CD4-positive, alpha-beta T cell (primary cell): ENCODE results near the gene FBXL16. TPM values are rescaled to one million over a fixed set of nuclear protein-coding genes. Genes with fewer than 3 reads are reported as not detected.

Experiments used
- ATAC-seq: fragments of 200-7000 bp; cut with Tn5 transposase; one replicate; pipeline ENCODE4 v1.10.0; 2022; ENCODE audit warnings: mild to moderate bottlenecking; ENCODE audit not compliant: poor library complexity
- CTCF ChIA-PET: fragments of 350-600 bp; sonication (Branson Sonifier 250); formaldehyde crosslinking; loops from one replicate; lab custom pipeline; 2021; ENCODE audit warnings: antibody characterized with exemption, inconsistent platforms; lab: Charles Lee
- POLR2A ChIA-PET: fragments of 350-600 bp; sonication (Branson Sonifier 250); formaldehyde crosslinking; loops from one replicate; lab custom pipeline; 2021; ENCODE audit warnings: antibody characterized with exemption, inconsistent platforms; lab: Charles Lee
- DNase-seq, 14 experiments: peaks; one replicate each; pipeline ENCODE4 v3.0.0-alpha.2; 2013 to 2020; ENCODE audit warnings: mixed read lengths in 2 of 14
- H3K27ac ChIP-seq, 2 donors: one replicate each; pipeline versions ENCODE4 v1.5.1 to v1.7.0; 2013; ENCODE audit warnings: low read length in 2 of 2, low read depth in 1 of 2, mild to moderate bottlenecking in 1 of 2
- H3K27me3 ChIP-seq, 2 experiments: 1 replicate in 1 of 2; 2 replicates in 1 of 2; pipeline versions ENCODE4 v1.6.1 to v1.7.0; 2013; ENCODE audit warnings: low read length in 2 of 2, control low read depth in 1 of 2, mild to moderate bottlenecking in 1 of 2, moderate library complexity in 1 of 2; ENCODE audit not compliant: insufficient read depth in 2 of 2, control insufficient read depth in 1 of 2
- H3K36me3 ChIP-seq: one replicate; pipeline ENCODE4 v1.6.1; 2013; ENCODE audit warnings: low read length, control low read depth; ENCODE audit not compliant: insufficient read depth
- H3K4me1 ChIP-seq: one replicate; pipeline ENCODE4 v1.6.1; 2013; ENCODE audit warnings: low read length, control low read depth; ENCODE audit not compliant: insufficient read depth
- H3K4me3 ChIP-seq: one replicate; pipeline ENCODE4 v1.5.1; 2013; ENCODE audit warnings: mild to moderate bottlenecking, low read length, moderate library complexity
- H3K9me3 ChIP-seq, 2 experiments: 1 replicate in 1 of 2; 2 replicates in 1 of 2; pipeline versions ENCODE4 v1.6.1 to v1.7.0; 2013; ENCODE audit warnings: low read length in 2 of 2, mild to moderate bottlenecking in 2 of 2, control low read depth in 1 of 2, moderate library complexity in 1 of 2; ENCODE audit not compliant: control insufficient read depth in 1 of 2, insufficient read depth in 1 of 2
- H3K27ac Mint-ChIP-seq: one replicate; pipeline ENCODE4 v1.8.0; 2020; ENCODE audit warnings: mixed read lengths
- H3K27me3 Mint-ChIP-seq: one replicate; pipeline ENCODE4 v1.8.0; 2021; ENCODE audit warnings: mixed read lengths
- H3K36me3 Mint-ChIP-seq: one replicate; pipeline ENCODE4 v1.8.0; 2021; ENCODE audit warnings: low read depth, mixed read lengths
- H3K4me1 Mint-ChIP-seq: one replicate; pipeline ENCODE4 v1.8.0; 2021; ENCODE audit warnings: low read depth, mixed read lengths
- H3K4me3 Mint-ChIP-seq: one replicate; pipeline ENCODE4 v1.8.0; 2020; ENCODE audit warnings: mild to moderate bottlenecking, mixed read lengths
- H3K9me3 Mint-ChIP-seq: one replicate; pipeline ENCODE4 v1.8.0; 2020; ENCODE audit warnings: mixed read lengths
- intact Hi-C, 2 experiments: fragments of 100-400 bp; cut with DNase I in 1 of 2; cut with micrococcal nuclease in 1 of 2; formaldehyde crosslinking; loops; one replicate each; pipeline versions ENCODE4 v1.15.1 to v1.9.0; 2023 to 2025; cut with DNase I, micrococcal nuclease
- total RNA-seq, 174 experiments: library from RNA in 2 of 174; stranded (reverse) in 2 of 174; gene quantifications; one replicate each; pipeline ENCODE4 v1.2.3 and lab custom pipeline; 2021 to 2026
- TF ChIP-seq, protein P1 (sequence below): fragments of 200-600 bp; IDR thresholded peaks from one replicate; pipeline ENCODE4 v1.8.0; 2022; ENCODE audit warnings: antibody characterized with exemption, mild to moderate bottlenecking

Gene FBXL16
- total RNA-seq, 2 experiments from 2014 or later = 11.0 to 11.7 TPM

GRCh38 chr16:684961-685696 lies 20.5 kb downstream of the FBXL16 start:
- H3K9me3 Mint-ChIP-seq = no peaks in the 10 kb centered on the region
- no peak overlapping the region for H3K4me3 Mint-ChIP-seq
- H3K4me1 Mint-ChIP-seq = peaks cover 13% of the 10 kb centered on the region
- peaks cover 29% of the 10 kb centered on the region for H3K36me3 ChIP-seq
- H3K9me3 ChIP-seq = no peaks in the 10 kb centered on the region
- DNase-seq (peak in 1 of 14 experiments; percentile 60), ATAC-seq (no peak)
- TF ChIP-seq, protein P1, sequence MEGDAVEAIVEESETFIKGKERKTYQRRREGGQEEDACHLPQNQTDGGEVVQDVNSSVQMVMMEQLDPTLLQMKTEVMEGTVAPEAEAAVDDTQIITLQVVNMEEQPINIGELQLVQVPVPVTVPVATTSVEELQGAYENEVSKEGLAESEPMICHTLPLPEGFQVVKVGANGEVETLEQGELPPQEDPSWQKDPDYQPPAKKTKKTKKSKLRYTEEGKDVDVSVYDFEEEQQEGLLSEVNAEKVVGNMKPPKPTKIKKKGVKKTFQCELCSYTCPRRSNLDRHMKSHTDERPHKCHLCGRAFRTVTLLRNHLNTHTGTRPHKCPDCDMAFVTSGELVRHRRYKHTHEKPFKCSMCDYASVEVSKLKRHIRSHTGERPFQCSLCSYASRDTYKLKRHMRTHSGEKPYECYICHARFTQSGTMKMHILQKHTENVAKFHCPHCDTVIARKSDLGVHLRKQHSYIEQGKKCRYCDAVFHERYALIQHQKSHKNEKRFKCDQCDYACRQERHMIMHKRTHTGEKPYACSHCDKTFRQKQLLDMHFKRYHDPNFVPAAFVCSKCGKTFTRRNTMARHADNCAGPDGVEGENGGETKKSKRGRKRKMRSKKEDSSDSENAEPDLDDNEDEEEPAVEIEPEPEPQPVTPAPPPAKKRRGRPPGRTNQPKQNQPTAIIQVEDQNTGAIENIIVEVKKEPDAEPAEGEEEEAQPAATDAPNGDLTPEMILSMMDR = no peak
- H3K27ac ChIP-seq = no peak overlapping the region
- ChIA-PET POLR2A (interaction anchor here (1.8 to 1.9 kb wide), 2 partner anchors 10 to 17 kb away, joined by 7 to 12 read pairs; partner anchors contain the start of gene RHOT2), CTCF (no interaction called here)
- H3K4me3 ChIP-seq = no peak overlapping the region
- no peak overlapping the region for H3K27ac Mint-ChIP-seq
- intact Hi-C loops = loop anchor here in 1 of 2 experiments (1.0 kb wide), 1 partner anchor 49 kb away; the partner anchor contains the start of gene METTL26
- H3K36me3 Mint-ChIP-seq = peaks cover 21% of the 10 kb centered on the region
- H3K27me3 ChIP-seq = no peaks in the 10 kb centered on the region
- H3K27me3 Mint-ChIP-seq = no peaks in the 10 kb centered on the region
- peaks cover 70% of the 10 kb centered on the region for H3K4me1 ChIP-seq

DNA sequence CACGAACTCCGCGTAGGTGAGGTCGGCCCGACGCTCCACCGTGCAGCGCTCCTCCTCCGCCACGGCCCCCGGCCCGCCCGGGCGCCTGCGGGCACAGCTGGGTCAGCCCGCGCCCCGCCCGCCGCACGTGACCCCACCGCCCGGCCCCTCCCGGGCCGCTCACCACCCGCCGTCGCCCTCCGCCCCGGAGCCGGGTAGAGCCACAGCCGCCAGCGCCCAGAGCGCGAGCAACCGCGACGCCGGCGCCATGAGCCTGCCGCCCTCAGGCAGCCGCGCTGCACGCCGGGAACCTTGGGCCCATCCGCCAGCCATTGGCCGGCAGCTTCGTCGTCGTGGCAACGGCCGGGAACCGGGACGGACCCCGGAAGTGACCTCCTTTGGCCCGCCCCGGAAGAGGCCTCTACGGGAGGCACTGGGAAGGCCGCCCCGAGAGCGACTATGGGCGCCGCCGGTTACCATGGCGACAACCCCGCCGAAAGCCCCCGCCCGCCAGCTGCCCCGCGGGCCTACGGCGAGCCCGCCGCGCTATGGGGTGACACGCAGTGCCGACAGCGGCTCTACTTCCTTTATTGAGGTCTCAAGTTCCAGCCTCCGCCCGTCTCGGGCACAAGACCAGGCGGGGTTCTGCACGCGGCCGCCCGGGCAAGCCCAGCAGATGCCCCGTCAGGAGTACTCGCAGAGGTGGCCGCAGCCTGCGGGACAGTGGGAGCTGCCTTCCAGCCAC lies 21.4 kb downstream of the FBXL16 start, which contains the start of gene JMJD8:
Gene JMJD8 (minus strand): TSS at position 264 of the 724 bp plus-strand sequence. CDS start 15 bp downstream, at position 249.
- intact Hi-C loops = loop anchor here in 1 of 2 experiments (1.0 kb wide), 1 partner anchor 48 kb away; the partner anchor contains the start of gene METTL26
- peak; percentile 90 to 99 (median 96) for DNase-seq
- Histone ChIP-seq H3K27me3 (no peaks in the 10 kb centered on the region), H3K4me3 (peak within 1 kb of the TSS; percentile 63), H3K36me3 (peaks cover 29% of the 10 kb centered on the region), H3K4me1 (peaks cover 69% of the 10 kb centered on the region), H3K27ac (peak within 1 kb of the TSS; percentile 62 to 70), H3K9me3 (no peaks in the 10 kb centered on the region)
- peaks cover 19% of the 10 kb centered on the region for H3K36me3 Mint-ChIP-seq
- ChIA-PET POLR2A (interaction anchor here (0.9 to 1.9 kb wide), 6 partner anchors 9 to 295 kb away, joined by 3 to 12 read pairs (median 5); partner anchors contain the start of genes RHBDL1 and RHOT2), CTCF (no interaction called here)
- TF ChIP-seq, protein P1 = no peak
- peaks cover 9% of the 10 kb centered on the region for H3K4me1 Mint-ChIP-seq
- peak within 1 kb of the TSS; percentile 83 for H3K4me3 Mint-ChIP-seq
- no peaks in the 10 kb centered on the region for H3K9me3 Mint-ChIP-seq
- H3K27ac Mint-ChIP-seq = peak within 1 kb of the TSS; percentile 42
- ATAC-seq = peak; percentile 59
- no peaks in the 10 kb centered on the region for H3K27me3 Mint-ChIP-seq

- Histone ChIP-seq H3K4me3 (peak overlapping the region; percentile 43), H3K27me3 (no peaks in the 10 kb centered on the region), H3K27ac (peak overlapping the region; percentile 41 to 57), H3K4me1 (peaks cover 66% of the 10 kb centered on the region), H3K9me3 (no peaks in the 10 kb centered on the region), H3K36me3 (peaks cover 29% of the 10 kb centered on the region)
- Mint-ChIP-seq H3K27ac (peak overlapping the region; percentile 33), H3K4me1 (peaks cover 15% of the 10 kb centered on the region), H3K4me3 (peak overlapping the region; percentile 83), H3K9me3 (no peaks in the 10 kb centered on the region), H3K36me3 (peaks cover 19% of the 10 kb centered on the region), H3K27me3 (no peaks in the 10 kb centered on the region)
- TF ChIP-seq, protein P1 = no peak
- ATAC-seq (no peak), DNase-seq (peak in 1 of 14 experiments; percentile 54)
- ChIA-PET CTCF (no interaction called here), POLR2A (interaction anchor here (0.9 to 1.9 kb wide), 6 partner anchors 8 to 296 kb away, joined by 3 to 12 read pairs (median 5); partner anchors contain the start of genes RHBDL1 and RHOT2)
- intact Hi-C loops = loop anchor here in 1 of 2 experiments (1.0 kb wide), 1 partner anchor 47 kb away; the partner anchor contains the start of gene METTL26
These were observed 22.1 kb downstream of the FBXL16 start for GRCh38 chr16:683396-684070.
